ENCODE data around the gene CFAP221. TPM values are rescaled to one million over a fixed set of nuclear protein-coding genes. Genes with fewer than 3 reads are reported as not detected.
A peak's percentile ranks its signal among the peaks of the same experiment; 100 is the strongest.

Gene CFAP221
- total RNA-seq, 1 donor from 2014 or later: 26.3 TPM

DNA sequence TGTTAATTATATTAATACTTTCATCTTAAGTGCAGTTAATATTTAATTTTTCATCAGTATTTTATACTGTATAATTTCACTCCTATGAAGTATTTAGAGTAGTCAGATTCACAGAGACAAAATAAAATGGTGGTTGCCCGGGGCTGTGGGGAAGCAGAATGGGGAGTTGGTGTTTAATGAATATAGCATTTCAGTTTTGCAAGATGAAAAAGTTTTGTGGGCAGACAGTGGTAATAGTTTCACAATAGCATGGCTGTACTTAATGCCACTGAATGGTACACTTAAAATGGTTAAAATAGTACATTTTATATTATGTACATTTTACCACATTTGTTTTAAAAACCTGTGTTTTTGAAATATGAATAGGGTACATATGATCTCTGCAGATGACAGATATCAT lies 31.2 kb downstream of the CFAP221 start:
- no peak for ATAC-seq

DNA sequence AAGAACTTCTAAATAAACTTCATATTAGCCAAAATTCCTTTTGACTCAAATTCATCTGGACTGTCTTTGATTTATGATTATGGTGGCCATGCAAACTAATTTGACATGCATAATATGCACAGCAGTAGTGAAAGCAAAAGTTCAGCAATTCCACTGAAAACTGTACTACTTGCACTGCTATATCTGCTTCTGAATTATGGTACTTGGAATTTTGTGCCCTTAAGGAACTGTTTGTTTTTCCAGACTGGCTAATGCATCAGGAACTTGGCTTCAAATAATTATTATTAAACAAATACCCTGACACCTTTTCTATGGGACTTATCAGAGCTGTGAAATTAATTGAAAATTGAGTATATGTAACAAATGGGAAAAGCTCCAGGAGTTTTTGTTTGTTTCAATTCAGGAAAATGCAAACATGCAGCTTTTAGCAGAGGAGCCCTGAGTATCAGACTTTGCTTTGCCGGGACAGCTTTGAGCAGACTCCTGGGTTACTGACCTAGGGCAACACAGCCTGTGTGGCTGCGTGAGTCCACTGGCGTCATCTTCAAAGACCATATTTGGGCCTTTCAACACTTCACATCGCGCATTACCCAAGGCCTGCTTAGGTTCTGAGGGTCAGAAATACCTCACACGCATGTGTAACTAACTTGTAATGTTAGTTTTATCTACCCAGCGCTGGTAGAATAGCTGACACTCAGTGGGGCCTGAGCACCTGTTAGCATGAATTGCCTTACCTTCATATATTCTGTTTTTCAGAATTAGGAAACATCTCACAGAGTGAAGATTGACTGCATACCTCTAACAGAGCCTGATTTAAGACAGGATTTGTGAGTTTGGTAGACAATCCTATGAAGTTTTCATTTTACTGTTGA lies 35.4 kb downstream of the CFAP221 start:
- intact Hi-C loops (cut with DNase I): no loop called here
- Histone ChIP-seq H3K9me3 (no peaks in the 10 kb centered on the region), H3K4me3 (no peak overlapping the region), H3K27ac (peak overlapping the region; percentile 44), H3K27me3 (no peaks in the 10 kb centered on the region), H3K4me1 (peaks cover 13% of the 10 kb centered on the region), H3K36me3 (no peaks in the 10 kb centered on the region)
- ATAC-seq (peak; percentile 97), DNase-seq (peak; percentile 70)
- TF ChIP-seq, protein P1, sequence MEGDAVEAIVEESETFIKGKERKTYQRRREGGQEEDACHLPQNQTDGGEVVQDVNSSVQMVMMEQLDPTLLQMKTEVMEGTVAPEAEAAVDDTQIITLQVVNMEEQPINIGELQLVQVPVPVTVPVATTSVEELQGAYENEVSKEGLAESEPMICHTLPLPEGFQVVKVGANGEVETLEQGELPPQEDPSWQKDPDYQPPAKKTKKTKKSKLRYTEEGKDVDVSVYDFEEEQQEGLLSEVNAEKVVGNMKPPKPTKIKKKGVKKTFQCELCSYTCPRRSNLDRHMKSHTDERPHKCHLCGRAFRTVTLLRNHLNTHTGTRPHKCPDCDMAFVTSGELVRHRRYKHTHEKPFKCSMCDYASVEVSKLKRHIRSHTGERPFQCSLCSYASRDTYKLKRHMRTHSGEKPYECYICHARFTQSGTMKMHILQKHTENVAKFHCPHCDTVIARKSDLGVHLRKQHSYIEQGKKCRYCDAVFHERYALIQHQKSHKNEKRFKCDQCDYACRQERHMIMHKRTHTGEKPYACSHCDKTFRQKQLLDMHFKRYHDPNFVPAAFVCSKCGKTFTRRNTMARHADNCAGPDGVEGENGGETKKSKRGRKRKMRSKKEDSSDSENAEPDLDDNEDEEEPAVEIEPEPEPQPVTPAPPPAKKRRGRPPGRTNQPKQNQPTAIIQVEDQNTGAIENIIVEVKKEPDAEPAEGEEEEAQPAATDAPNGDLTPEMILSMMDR (IDR thresholded peaks at IDR 0.05): no peak

More for the DNA sequence above, 31.2 kb downstream of the CFAP221 start:
- no peaks in the 10 kb centered on the region for H3K9me3 ChIP-seq
- TF ChIP-seq, protein P1 (IDR thresholded peaks at IDR 0.05): no peak
- H3K36me3 ChIP-seq: no peaks in the 10 kb centered on the region
- intact Hi-C loops (cut with DNase I): no loop called here
- H3K4me3 ChIP-seq: no peak overlapping the region
- DNase-seq: no peak
- no peaks in the 10 kb centered on the region for H3K27me3 ChIP-seq
- peaks cover 13% of the 10 kb centered on the region for H3K4me1 ChIP-seq
- no peak overlapping the region for H3K27ac ChIP-seq

DNA sequence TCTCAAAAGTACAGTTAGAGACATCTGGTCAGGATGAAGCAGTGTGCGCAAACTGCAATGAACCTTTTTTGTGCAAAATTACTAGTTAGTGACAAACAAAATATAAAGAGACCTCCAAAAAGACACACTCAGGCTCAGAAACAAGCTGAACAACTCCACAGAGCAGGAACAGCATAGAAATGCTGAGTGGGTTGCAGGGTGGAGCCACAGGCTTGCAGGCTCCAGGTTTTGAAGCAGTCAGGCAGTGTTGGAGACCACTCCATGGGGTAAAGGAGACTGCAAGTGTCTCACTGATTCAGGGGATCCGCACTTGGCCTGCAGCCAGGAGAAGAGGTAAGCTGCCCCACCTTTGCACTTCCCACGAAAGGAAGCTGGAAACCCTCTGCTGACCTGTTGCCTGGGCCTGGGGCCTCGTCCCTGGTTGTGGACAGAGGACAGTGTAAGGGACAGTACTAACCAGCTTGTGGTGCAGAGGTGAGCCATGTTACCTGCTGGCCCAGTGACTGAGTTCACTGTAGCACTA lies 36.4 kb downstream of the CFAP221 start:
- H3K27me3 ChIP-seq: no peaks in the 10 kb centered on the region
- no peak overlapping the region for H3K4me3 ChIP-seq
- TF ChIP-seq, protein P1 (IDR thresholded peaks at IDR 0.05): no peak
- ATAC-seq (peak; percentile 38), DNase-seq (no peak)
- intact Hi-C loops (cut with DNase I): no loop called here
- H3K27ac ChIP-seq: no peak overlapping the region
- H3K4me1 ChIP-seq: peaks cover 13% of the 10 kb centered on the region
- H3K9me3 ChIP-seq: no peaks in the 10 kb centered on the region
- no peaks in the 10 kb centered on the region for H3K36me3 ChIP-seq

DNA sequence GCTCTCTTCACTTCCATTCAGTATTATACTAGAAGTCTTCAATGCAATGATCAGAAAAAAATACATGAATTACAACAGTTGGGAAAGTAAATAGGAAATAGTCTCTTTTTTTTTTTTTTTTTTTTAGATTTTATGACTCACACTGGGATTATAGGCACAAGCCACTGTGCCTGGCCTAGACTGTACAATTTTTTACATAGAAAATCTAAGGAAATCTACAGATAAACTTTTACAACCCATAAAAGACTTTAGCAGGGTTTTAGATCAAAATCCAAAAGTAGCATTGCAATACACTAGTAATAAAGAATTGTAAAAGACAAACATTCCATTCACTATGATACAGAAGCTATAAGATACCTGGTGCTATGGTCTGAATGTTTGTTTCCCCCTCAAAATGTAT lies 39.0 kb downstream of the CFAP221 start:
- Histone ChIP-seq H3K4me1 (peaks cover 13% of the 10 kb centered on the region), H3K36me3 (no peaks in the 10 kb centered on the region), H3K27ac (no peak overlapping the region), H3K9me3 (no peaks in the 10 kb centered on the region), H3K27me3 (no peaks in the 10 kb centered on the region), H3K4me3 (no peak overlapping the region)
- TF ChIP-seq, protein P1 (IDR thresholded peaks at IDR 0.05): no peak
- intact Hi-C loops (cut with DNase I): no loop called here
- DNase-seq: no peak
- no peak for ATAC-seq

DNA sequence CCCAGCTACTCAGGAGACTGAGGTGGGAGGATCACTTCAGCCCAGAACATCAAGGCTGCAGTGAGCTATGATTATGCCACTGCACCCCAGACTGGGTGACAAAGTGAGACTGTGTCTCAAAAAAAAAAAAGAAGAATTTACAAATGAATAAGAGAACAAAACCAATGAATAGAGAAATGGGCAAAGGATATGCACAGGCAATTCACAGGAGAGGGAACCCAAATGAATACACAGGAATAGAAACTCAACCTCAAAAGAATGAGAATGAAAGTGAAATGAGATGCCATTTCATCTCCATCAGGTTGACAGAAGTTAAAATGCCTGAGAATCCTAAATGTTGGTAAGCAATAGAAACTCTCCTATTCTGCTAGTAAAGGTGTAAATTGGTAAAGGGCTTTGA lies 40.2 kb downstream of the CFAP221 start:
- DNase-seq (no peak), ATAC-seq (no peak)
- Histone ChIP-seq H3K27me3 (no peaks in the 10 kb centered on the region), H3K36me3 (no peaks in the 10 kb centered on the region), H3K27ac (no peak overlapping the region), H3K9me3 (no peaks in the 10 kb centered on the region), H3K4me3 (no peak overlapping the region), H3K4me1 (peaks cover 6% of the 10 kb centered on the region)
- TF ChIP-seq, protein P1 (IDR thresholded peaks at IDR 0.05): no peak
- intact Hi-C loops (cut with DNase I): no loop called here

All from upper lobe of right lung (tissue), 1 donor.